CD4-positive, CD25-positive, alpha-beta regulatory T cell (primary cell): ENCODE results near the gene SCTR. TPM values are rescaled to one million over a fixed set of nuclear protein-coding genes. Genes with fewer than 3 reads are reported as not detected.

Experiments
- ATAC-seq, 2 donors: fragments of 150-1000 bp; cut with Tn5 transposase; one replicate each; pipeline ENCODE4 v1.10.0; 2021; ENCODE audit warnings: low read depth in 2 of 2, moderate number of reproducible peaks in 2 of 2, moderate library complexity in 1 of 2
- DNase-seq, 3 donors: peaks; one replicate each; pipeline versions ENCODE4 v3.0.0 to v3.0.0-alpha.2; 2012 to 2022; ENCODE audit warnings: mixed read lengths in 1 of 3
- H3K27ac ChIP-seq: one replicate; pipeline ENCODE4 v1.7.0; 2013; ENCODE audit warnings: mild to moderate bottlenecking, low read length; ENCODE audit not compliant: insufficient read depth, poor library complexity, severe bottlenecking
- H3K27me3 ChIP-seq: one replicate; pipeline ENCODE4 v1.7.0; 2013; ENCODE audit warnings: low read length; ENCODE audit not compliant: control insufficient read depth, insufficient read depth
- H3K36me3 ChIP-seq: one replicate; pipeline ENCODE4 v1.7.0; 2013; ENCODE audit warnings: mild to moderate bottlenecking, low read length, moderate library complexity; ENCODE audit not compliant: control insufficient read depth, insufficient read depth
- H3K4me1 ChIP-seq: 2 replicates; pipeline ENCODE4 v1.7.0; 2013; ENCODE audit warnings: mild to moderate bottlenecking, low read length; ENCODE audit not compliant: insufficient read depth, control insufficient read depth, poor library complexity, severe bottlenecking
- H3K4me3 ChIP-seq: one replicate; pipeline ENCODE4 v1.7.0; 2013; ENCODE audit warnings: low read depth, mild to moderate bottlenecking, low read length, moderate library complexity
- H3K9me3 ChIP-seq, 2 experiments: 1 replicate in 1 of 2; 2 replicates in 1 of 2; pipeline ENCODE4 v1.7.0; 2013; ENCODE audit warnings: low read length in 2 of 2, mild to moderate bottlenecking in 1 of 2, moderate library complexity in 1 of 2; ENCODE audit not compliant: control insufficient read depth in 2 of 2
- H3K27ac Mint-ChIP-seq, 3 donors: one replicate each; pipeline ENCODE4 v1.8.0; 2020 to 2022; ENCODE audit warnings: mild to moderate bottlenecking in 3 of 3, mixed read lengths in 3 of 3, moderate library complexity in 2 of 3
- H3K27me3 Mint-ChIP-seq: one replicate; pipeline ENCODE4 v1.8.0; 2022; ENCODE audit warnings: mild to moderate bottlenecking, mixed read lengths
- H3K36me3 Mint-ChIP-seq: one replicate; pipeline ENCODE4 v1.8.0; 2020; ENCODE audit warnings: mixed read lengths
- H3K4me1 Mint-ChIP-seq, 4 donors: one replicate each; pipeline ENCODE4 v1.8.0; 2020 to 2022; ENCODE audit warnings: mixed read lengths in 4 of 4, mild to moderate bottlenecking in 1 of 4
- H3K4me3 Mint-ChIP-seq, 4 donors: one replicate each; pipeline ENCODE4 v1.8.0; 2020 to 2022; ENCODE audit warnings: mild to moderate bottlenecking in 4 of 4, mixed read lengths in 4 of 4, moderate library complexity in 3 of 4
- H3K9me3 Mint-ChIP-seq, 7 donors: one replicate each; pipeline ENCODE4 v1.8.0; 2020 to 2022; ENCODE audit warnings: mixed read lengths in 7 of 7, mild to moderate bottlenecking in 3 of 7, moderate library complexity in 2 of 7
- polyA plus RNA-seq, 4 donors: library from polyadenylated mRNA; unstranded; fragments of 300-500 nt; fragmentation: Illumina TruSeq; gene quantifications; one replicate each; pipeline ENCODE4 v1.2.3, GENCODE V29; 2021
- total RNA-seq: library from RNA; stranded (reverse); gene quantifications from one replicate; pipeline ENCODE4 v1.2.3, GENCODE V29; 2022

SCTR gene
- total and polyA plus RNA-seq, 5 donors from 2014 or later = not detected

DNA sequence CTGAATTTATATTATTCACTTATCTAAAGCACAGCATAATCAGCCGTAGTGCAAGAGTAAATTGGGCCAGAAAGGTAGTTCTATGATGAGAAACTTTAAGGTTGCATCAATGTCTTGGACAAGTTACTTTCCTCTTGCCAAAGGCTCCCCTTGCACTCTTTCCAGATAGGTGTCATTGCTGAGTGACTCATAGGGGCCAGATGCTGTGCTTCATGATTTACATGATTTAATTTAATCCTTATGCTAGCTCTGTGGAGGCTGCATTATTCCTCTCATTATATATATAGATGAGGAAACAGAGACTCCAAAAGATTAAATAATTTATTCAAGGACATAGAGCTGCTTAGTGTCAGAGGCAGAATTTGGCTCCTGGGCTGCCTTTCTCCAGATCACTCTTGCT lies 25.0 kb upstream of the SCTR start:
- H3K9me3 Mint-ChIP-seq = peaks cover 0 to 2% (median 0%) of the 10 kb centered on the region in 7 donors
- Histone ChIP-seq H3K27me3 (peaks cover 16% of the 10 kb centered on the region), H3K4me1 (peaks cover 4% of the 10 kb centered on the region), H3K4me3 (no peak overlapping the region), H3K36me3 (no peaks in the 10 kb centered on the region), H3K9me3 (no peaks in the 10 kb centered on the region), H3K27ac (no peak overlapping the region)
- ATAC-seq (no peak), DNase-seq (no peak)
- peaks cover 0 to 4% (median 0%) of the 10 kb centered on the region in 4 donors for H3K4me1 Mint-ChIP-seq
- H3K36me3 Mint-ChIP-seq = no peaks in the 10 kb centered on the region
- H3K4me3 Mint-ChIP-seq = no peak overlapping the region
- H3K27me3 Mint-ChIP-seq = peaks cover 24% of the 10 kb centered on the region
- H3K27ac Mint-ChIP-seq = no peak overlapping the region

DNA sequence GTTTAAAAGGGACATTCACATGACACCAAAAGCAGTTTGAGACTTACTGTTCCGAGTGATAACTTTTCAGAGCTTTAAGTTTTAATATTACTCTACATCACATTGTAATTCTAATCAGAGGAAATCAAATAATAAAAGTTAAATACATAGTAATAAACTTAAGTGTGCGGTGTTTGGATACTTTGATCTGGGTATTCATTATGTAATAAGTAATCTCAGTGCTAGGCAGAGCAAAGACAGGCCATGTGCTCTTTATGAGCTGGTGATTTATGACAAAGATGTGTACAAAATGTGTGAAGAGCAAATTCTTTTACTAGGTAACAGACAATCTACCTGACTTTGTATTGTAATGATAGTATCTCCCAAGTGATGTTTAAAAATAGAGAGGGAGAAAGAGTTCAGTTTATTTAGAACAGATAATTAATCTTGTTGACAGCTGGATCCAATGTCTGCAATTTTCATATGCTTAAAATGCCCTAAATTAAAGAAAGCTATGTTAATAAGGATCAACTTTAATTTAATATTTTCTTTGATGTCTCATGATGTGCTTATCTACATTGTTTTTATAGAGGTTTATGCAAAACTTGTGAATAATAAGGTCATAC lies 24.3 kb upstream of the SCTR start:
- Mint-ChIP-seq H3K4me1 (peaks cover 0 to 4% (median 4%) of the 10 kb centered on the region in 4 donors), H3K36me3 (no peaks in the 10 kb centered on the region), H3K27me3 (peaks cover 26% of the 10 kb centered on the region), H3K9me3 (peaks cover 0 to 2% (median 0%) of the 10 kb centered on the region in 7 donors), H3K4me3 (no peak overlapping the region), H3K27ac (no peak overlapping the region)
- Histone ChIP-seq H3K4me3 (no peak overlapping the region), H3K36me3 (no peaks in the 10 kb centered on the region), H3K27me3 (peaks cover 16% of the 10 kb centered on the region), H3K4me1 (peaks cover 6% of the 10 kb centered on the region), H3K9me3 (no peaks in the 10 kb centered on the region), H3K27ac (no peak overlapping the region)
- DNase-seq (no peak), ATAC-seq (no peak)

- Histone ChIP-seq H3K27me3 (peaks cover 25% of the 10 kb centered on the region), H3K36me3 (no peaks in the 10 kb centered on the region), H3K4me1 (peaks cover 6% of the 10 kb centered on the region), H3K4me3 (no peak overlapping the region), H3K27ac (no peak overlapping the region), H3K9me3 (no peaks in the 10 kb centered on the region)
- no peak overlapping the region for H3K4me3 Mint-ChIP-seq
- DNase-seq (no peak), ATAC-seq (no peak)
- peaks cover 0 to 7% (median 0%) of the 10 kb centered on the region in 7 donors for H3K9me3 Mint-ChIP-seq
- H3K36me3 Mint-ChIP-seq = no peaks in the 10 kb centered on the region
- no peak overlapping the region for H3K27ac Mint-ChIP-seq
- H3K4me1 Mint-ChIP-seq = peaks cover 0 to 10% (median 4%) of the 10 kb centered on the region in 4 donors
- H3K27me3 Mint-ChIP-seq = peaks cover 44% of the 10 kb centered on the region
These were observed 22.1 kb upstream of the SCTR start for GRCh38 chr2:119546447-119546767.

DNA sequence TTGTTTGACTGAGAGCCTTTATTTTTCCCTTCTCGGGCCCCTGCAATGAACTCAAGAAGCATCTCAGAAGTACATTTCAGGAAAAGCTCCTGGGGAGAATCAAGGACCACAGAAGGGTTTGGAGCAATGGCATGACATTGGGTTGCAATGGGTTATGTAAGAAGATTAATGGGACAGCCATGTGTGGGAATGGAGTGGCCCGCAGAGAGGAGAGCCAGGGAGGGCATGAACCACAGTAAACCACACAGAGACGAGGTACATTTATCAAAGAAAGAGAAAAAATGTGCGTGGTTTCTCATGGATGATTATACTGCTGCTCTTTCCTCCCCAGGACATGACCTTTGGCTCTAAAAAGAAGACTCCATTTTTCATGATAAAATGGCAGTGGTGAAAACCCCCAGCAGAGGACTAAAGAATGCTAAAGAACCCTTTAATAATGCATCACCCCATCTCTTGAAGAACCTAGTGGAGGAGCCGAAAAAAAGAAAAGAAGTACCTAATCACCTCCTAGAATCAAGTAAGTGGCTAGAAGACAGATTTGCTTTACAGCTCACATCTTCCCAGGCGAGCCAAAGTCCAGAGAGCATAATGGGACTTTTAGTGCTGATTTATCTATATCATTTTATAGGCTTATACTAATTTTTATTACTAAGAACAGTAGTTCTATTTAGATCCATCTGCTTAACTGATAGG lies 21.6 kb upstream of the SCTR start:
- H3K4me3 Mint-ChIP-seq = no peak overlapping the region
- H3K36me3 Mint-ChIP-seq = no peaks in the 10 kb centered on the region
- H3K27ac Mint-ChIP-seq = no peak overlapping the region

GRCh38 chr2:119544939-119545475 lies 20.7 kb upstream of the SCTR start:
- peak overlapping the region in 3 of 4 donors; percentile 16 to 57 (median 43) for H3K4me3 Mint-ChIP-seq
- H3K9me3 Mint-ChIP-seq = peaks cover 0 to 9% (median 0%) of the 10 kb centered on the region in 7 donors
- peaks cover 46% of the 10 kb centered on the region for H3K27me3 Mint-ChIP-seq

More for the DNA sequence above, 21.6 kb upstream of the SCTR start:
- ATAC-seq (no peak), DNase-seq (no peak)
- H3K9me3 Mint-ChIP-seq = peaks cover 0 to 7% (median 0%) of the 10 kb centered on the region in 7 donors
- peaks cover 0 to 10% (median 4%) of the 10 kb centered on the region in 4 donors for H3K4me1 Mint-ChIP-seq
- peaks cover 46% of the 10 kb centered on the region for H3K27me3 Mint-ChIP-seq
- Histone ChIP-seq H3K9me3 (no peaks in the 10 kb centered on the region), H3K27ac (no peak overlapping the region), H3K4me3 (no peak overlapping the region), H3K4me1 (peaks cover 6% of the 10 kb centered on the region), H3K36me3 (no peaks in the 10 kb centered on the region), H3K27me3 (peaks cover 23% of the 10 kb centered on the region)

GRCh38 chr2:119544075-119544938 lies 20.0 kb upstream of the SCTR start, which contains the start of gene CFAP221:
Gene CFAP221 (plus strand): TSS chr2:119544449. CDS start chr2:119546132, 1,683 bp downstream.
- H3K4me3 Mint-ChIP-seq = peak within 1 kb of the TSS in 3 of 4 donors; percentile 54 to 77 (median 69)
- ATAC-seq (no peak), DNase-seq (peak in 1 of 3 donors; percentile 55)
- peak within 1 kb of the TSS in 1 of 3 donors; percentile 77 for H3K27ac Mint-ChIP-seq
- peaks cover 6% of the 10 kb centered on the region for H3K4me1 ChIP-seq
- no peaks in the 10 kb centered on the region for H3K9me3 ChIP-seq
- no peaks in the 10 kb centered on the region for H3K36me3 Mint-ChIP-seq
- peaks cover 0 to 9% (median 0%) of the 10 kb centered on the region in 7 donors for H3K9me3 Mint-ChIP-seq
- H3K36me3 ChIP-seq = no peaks in the 10 kb centered on the region
- H3K27me3 Mint-ChIP-seq = peaks cover 46% of the 10 kb centered on the region
- H3K4me3 ChIP-seq = no peak within 1 kb of the TSS
- H3K4me1 Mint-ChIP-seq = peaks cover 0 to 10% (median 4%) of the 10 kb centered on the region in 4 donors
- peaks cover 27% of the 10 kb centered on the region for H3K27me3 ChIP-seq
- H3K27ac ChIP-seq = no peak within 1 kb of the TSS

More at GRCh38 chr2:119544939-119545475, 20.7 kb upstream of the SCTR start:
- Histone ChIP-seq H3K9me3 (no peaks in the 10 kb centered on the region), H3K27me3 (peaks cover 23% of the 10 kb centered on the region), H3K4me1 (peaks cover 6% of the 10 kb centered on the region), H3K36me3 (no peaks in the 10 kb centered on the region), H3K4me3 (no peak overlapping the region), H3K27ac (no peak overlapping the region)
- Mint-ChIP-seq H3K36me3 (no peaks in the 10 kb centered on the region), H3K27ac (peak overlapping the region in 1 of 3 donors; percentile 77), H3K4me1 (peaks cover 0 to 10% (median 4%) of the 10 kb centered on the region in 4 donors)
- no peak for DNase-seq
- ATAC-seq = no peak

- H3K27ac ChIP-seq = no peak overlapping the region
- H3K9me3 ChIP-seq = no peaks in the 10 kb centered on the region
- no peak overlapping the region for H3K27ac Mint-ChIP-seq
- no peaks in the 10 kb centered on the region for H3K36me3 ChIP-seq
- DNase-seq = no peak
- H3K27me3 ChIP-seq = peaks cover 24% of the 10 kb centered on the region
- H3K4me3 Mint-ChIP-seq = no peak overlapping the region
- peaks cover 0 to 8% (median 0%) of the 10 kb centered on the region in 7 donors for H3K9me3 Mint-ChIP-seq
- peaks cover 0 to 10% (median 4%) of the 10 kb centered on the region in 4 donors for H3K4me1 Mint-ChIP-seq
- H3K4me3 ChIP-seq = no peak overlapping the region
- H3K4me1 ChIP-seq = peaks cover 6% of the 10 kb centered on the region
- no peak for ATAC-seq
- H3K27me3 Mint-ChIP-seq = peaks cover 43% of the 10 kb centered on the region
- no peaks in the 10 kb centered on the region for H3K36me3 Mint-ChIP-seq
These were observed 17.2 kb upstream of the SCTR start for GRCh38 chr2:119541476-119541875.
